ENCODE results near the gene BACH2.
"Not testable (repeated sequence)": the region's sequence is repeated elsewhere in the genome, so short reads cannot be mapped to it uniquely, and the experiment has no call there.

The BACH2 gene

DNA sequence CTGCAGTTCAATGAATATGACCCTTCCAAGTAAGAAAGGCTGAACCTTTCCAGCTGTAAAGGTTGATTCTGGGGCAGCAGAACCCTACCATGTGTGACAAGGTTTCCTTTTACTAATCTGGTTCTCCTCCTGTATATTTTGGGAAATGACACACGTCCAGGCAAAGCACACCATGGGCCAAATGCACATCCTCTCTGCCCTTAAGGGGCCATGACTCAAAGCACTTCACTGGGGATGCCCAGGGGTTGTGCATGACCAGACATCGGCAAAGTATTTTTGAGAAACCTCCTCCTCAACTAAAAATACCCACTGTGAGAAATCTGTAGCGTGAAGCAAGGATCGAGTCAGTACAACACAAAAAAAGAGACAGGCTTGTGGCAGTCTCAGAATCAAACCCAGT is 174.7 kb downstream of the BACH2 start:
- DNase-seq: peak; percentile 72

DNA sequence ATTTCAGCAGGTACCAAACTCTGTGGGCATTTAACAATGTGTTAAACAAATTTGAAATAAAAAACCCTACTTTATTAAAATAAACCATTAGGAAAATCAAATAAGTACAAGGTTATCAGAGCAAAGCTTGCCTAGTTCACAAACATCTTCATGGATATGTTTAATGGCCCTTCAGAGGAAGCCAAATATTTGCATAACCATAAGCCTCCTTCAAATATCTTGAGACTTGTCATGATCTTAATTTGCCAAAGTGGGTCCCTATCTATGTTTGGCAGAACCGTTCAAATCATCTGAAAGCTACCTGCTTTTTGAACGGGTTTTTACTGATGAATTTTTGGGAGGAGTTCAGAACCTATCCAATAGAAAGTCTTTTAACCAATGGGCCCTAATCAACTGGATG is 176.3 kb downstream of the BACH2 start:
- no peak for DNase-seq

DNA sequence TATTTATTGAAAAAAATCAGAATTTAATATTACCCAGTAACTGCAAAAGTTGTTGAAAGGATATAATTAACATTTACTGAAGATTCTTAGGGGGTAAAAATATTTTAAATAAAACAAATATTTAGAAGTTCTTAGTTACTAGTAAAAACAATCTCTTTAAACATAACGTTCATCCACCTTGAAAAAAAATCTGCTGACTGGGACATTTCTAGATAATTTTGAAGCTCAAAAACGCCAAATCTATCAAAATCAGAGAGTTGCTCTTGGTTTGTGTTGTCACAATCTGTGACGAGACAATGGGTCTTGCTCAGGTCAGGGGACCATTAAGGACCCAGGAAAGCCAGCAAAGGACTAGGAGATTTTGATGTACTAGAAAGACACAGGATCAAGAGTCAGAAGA is 177.0 kb downstream of the BACH2 start:
- no peak for DNase-seq

DNA sequence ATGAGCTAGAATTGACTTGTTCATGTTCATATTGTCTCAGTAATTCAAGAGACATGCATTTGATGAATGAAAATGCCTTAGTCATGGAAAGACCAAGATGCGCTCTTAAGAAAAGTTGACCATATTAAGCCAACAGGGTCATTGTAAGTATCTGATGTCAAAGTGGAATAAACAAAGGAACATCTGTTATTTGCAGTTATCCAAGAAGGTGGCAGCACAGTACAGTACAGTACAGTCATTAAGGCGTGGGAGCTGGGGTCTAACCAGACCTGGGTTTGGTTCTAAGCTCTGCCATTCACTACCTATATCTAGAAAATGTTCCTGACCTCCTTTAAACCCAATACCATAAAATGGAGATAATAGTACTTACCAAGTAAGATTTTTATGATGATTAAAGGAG is 178.1 kb downstream of the BACH2 start:
- DNase-seq: no peak

DNA sequence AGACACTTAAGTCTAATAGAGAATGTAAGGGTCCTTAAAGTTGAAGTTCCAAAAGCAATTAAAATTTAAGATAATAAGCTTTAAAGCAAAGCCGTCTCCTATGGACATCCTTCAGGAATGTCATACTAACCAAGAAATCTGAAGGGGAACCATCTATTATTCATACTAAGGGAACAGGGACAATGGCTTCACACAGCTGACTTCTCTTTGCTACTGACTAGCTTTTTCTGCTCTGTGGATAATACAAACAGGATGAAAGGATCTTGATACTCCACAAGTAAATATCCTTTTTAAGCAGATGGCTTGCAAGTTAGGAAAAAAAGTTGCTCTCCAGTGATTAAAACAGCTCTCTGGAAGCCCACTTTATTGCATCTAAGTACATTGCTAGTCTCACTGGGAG is 178.6 kb downstream of the BACH2 start:
- DNase-seq: no peak

DNA sequence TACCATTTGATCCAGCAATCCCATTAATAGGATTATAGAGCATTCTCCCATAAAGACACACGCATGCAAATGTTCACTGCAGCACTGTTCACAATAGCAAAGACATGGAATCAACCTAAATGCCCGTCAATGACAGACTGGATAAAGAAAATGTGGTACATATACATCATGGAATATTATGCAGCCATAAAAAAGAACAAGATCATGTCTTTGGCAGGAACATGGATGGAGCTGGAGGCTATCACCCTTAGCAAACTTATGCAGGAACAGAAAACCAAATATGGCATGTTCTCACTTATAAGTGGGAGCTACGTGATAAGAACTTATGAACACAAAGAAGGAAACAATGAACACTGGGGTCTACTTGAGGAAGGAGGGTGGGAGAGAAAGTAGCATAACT is 180.5 kb downstream of the BACH2 start:
- not testable (repeated sequence) for DNase-seq

DNA sequence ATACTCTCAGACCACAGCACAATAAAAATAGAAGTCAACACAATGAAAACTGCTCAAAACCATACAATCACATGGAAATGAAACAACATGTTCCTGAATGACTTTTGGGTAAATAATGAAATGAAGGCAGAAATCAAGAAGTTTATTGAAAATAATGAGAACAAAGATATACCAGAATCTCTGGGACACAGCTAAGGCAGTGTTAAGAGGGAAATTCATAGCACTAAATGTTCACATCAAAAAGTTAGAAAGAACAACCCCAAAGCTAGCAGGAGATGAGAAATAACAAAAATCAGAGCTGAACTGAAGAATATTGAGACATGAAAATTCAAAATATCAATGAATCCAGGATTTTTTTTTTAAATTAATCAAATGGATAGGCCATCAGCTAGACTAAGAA is 183.3 kb downstream of the BACH2 start:
- no peak for DNase-seq

DNA sequence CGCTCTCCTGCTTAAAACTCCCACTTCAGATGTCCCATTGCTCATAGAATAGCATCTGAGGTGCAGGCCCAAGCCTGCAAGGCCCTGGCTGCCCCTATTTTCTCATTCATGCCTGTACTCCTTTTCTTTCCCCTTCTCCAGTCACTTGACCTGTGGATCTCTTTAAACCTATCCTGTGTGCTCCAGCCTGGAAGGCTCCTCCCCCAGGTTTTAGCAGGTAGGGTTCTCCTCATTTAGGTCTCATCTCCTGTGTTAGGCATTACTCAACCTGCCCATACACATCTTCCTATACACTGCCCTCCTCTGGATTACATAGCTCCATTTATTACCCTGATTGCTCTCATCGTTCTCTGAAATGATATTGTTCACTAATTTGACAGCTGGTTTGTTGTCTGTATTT is 185.3 kb downstream of the BACH2 start:
- DNase-seq: no peak

DNA sequence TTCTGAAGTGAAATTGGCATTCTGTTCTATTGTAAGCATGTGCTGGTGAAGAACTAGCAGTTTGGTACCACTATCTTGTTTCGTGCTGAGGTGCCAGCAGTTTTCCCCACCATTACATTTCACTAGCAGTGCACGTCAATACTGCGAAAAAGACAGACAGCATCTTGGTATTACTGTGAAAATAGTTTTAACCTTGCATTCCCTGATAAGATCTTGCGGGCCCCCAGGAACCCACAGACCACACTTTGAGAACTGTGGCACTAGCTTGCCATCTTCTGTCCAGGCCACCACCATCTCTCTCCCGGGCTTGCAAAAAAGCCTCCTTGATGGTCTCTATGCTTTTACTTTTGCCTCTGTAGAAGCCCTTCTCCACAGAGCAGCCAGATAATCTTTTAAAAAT is 185.7 kb downstream of the BACH2 start:
- DNase-seq: no peak

DNA sequence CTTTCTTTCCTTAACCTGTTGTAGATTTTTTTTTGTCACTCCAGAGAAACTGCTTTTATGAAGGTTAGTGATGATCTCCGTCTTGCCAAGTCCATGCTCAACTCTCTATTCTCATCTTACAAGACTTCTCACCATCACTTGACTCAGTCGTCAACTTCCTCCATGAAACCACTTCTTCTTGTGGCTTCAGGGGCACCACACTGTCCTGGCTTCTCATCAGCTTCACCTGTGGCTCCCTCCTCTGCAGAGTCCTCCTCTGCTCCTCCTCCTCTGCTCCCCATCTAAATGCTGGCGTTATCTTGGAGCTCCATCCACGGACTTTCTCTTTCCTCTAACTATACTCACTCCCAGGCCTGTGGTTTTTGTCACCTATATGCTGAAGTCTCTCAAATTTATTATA is 187.5 kb downstream of the BACH2 start:
- DNase-seq: no peak

DNA sequence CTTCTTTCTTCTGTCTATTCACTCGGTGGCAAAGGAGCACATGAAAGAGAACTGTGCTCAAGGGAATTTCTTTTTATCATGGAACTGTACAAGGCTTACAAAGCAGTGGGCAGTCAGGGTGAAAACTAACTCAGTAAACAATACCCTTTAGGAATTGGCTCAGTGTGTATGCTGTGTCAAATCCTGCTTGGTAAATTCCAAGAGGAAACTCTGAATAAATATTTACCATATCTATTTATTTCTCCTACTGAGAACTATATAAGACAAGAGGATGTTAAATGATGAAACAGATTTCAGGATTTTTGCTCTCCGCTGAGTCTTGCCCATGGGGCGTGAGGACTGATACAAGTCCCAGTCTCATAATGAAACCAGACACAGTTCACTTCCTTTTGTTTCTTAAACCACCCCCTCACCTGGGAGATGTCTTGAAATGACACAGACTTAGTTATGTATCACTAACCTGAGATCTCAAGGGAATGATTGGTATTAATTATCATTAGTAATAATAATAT is 188.8 kb downstream of the BACH2 start:
- DNase-seq: no peak

DNA sequence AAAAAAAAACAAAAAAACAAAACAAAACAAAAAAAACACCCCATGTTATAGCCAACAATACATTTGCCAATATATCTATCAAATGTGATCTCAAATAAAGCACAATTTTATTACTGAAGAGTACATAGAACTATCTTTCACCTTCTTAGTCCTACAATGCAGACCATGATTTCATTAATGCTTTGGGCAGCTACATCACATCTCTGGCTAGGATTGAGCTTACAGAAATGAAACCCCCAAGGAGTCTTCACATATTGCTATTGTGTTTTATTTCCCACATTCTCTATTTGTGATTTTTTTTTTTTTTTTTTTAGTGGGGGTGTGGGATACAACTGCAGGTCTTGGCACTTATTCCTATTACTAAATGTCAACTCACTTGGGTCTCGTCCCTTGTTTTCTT is 189.3 kb downstream of the BACH2 start:
- DNase-seq: no peak

DNA sequence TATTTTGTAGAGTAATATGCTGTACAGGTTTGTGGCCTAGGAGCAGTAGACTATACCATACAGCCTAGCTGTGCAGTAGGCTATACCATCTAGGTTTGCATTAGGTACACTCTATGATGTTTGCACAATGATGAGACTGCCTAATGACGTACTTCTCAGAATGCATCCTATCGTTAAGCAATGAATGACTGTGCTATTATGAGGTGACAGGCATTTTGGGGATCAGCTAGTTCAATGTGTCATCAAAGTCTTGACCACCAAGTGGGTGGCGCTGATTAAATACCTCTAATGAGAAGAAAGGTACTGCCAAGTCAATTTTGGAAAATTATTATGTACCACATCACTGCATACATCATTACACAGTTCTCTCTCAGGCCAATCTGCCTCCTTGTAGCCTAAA is 190.2 kb downstream of the BACH2 start:
- no peak for DNase-seq

DNA sequence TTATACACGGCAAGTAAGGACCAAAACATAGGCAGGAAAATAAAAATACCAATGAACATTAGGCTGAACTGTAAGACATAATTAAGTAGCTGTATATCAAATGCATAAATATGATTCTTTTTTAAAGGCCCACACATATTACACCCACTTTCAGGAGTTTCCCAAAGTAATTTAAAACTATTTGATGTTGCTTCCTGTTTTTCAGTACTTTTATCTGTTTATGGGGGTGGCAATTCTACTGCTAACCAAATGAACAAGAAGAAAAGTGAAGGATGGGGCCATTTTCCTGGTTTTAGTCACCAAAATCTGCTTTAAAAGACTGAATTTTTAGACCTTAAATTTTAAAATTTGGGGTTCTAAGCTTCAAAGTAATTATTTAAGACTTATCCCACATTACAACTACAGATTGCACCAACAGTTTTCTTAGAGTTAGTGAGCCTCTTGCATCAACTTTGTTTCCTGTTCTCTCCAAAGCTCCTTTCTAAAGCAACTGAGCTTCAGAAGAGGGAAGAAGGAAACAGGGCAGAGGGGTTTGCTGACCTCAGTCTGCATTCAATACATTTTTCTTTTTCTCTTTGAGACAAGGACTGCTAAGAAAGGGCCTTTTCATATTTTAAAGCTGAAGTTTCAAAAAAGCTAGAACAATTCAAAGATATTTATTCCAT is 191.0 kb downstream of the BACH2 start:
- DNase-seq: no peak

DNA sequence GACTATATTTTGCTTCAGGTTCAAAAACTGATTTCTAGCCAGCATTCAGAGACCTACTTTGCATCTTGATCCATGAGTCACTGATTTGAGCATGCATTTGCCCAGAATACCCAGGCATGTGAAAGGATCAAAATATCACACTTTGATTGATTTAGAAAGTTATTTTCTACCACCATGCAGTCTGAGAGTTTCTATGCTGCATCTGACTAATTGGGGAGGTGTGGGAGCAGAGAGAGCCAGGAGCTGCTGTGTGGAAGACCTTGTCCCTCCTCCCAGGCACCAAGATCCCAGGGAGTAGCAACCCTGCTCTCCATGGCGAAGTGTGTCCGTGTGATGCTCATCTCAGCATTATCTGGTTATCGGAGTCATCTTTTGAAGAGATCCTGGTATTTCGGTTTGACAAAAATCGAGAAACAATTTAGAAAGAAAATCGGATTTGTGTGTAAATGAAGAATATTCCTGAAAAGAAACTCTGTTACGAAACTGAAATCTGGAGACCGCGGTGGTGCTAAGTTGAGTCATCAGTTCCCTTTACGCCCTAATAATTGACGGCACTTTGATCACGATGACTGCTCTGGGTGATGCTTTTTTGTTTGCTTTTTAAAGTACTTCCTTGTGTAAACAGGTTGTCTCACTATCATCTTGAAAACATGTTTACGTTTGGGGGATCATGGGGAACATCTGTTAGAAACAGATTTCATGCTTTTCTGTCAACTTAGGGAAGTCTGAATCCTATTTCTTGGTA is 193.4 kb downstream of the BACH2 start:
- no peak for DNase-seq

DNA sequence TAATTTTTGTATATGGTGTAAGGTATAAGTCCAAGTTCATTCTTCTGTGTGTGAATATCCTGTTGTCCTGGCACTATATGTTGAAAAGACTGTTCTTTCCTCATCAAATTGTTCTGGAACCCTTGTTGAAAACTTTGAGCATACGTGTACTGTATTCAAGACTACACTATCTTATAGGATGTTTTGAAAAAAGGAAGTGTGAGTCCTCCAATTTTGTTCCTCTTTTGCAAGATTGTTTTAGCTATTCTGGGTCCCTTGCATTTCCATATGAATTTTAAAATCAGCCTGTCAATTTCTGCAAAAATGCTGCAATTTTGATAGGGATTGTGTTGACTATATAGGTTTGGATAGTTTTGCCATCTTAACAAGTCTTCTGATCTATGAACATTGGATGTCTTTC is 195.2 kb downstream of the BACH2 start:
- no peak for DNase-seq

DNA sequence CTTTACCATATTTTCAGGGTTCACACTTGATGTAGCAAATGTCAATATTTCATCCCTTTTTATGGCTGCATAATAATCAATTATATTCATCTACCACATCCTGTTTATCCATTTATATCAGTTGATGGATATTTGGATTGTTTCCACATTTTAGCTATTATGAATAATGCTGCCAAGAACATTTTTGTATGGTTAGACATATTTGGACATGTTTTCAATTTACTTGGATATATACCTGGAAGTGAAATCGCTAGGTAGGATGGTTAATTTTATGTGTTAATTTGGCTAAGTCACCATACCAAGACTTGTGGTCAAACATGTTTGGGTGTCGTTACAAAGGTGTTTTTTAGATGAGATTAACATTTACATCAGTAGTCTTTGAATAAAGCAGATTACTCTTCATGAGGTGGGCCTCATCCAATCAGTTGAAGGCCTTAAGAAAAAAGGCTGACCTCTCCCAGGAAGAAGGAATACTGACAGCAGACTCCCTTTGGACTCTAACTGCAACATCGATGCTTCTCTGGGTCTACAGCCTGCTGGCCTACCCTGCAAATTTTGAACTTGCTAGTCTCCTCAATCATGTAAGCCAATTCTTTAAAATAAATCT is 196.5 kb downstream of the BACH2 start:
- no peak for DNase-seq

DNA sequence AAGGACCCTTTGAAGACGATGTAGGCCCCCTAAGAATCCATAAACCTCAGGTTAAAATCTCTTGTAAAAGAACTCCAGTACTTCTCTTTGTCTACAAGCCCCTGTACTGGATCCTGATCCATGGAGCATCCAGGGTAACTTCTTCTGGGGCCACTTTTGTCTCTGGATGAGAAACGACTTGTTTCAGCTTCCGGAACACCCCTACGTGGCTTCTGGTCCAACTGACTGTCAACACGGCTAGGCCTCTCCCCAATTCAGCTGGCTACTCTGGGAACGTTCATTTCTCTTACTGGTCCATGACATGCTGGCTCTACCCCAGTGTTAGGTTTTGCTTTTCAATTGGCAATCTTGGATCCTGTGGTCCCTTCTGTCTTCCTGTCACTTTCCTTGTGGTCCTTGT is 198.0 kb downstream of the BACH2 start:
- DNase-seq: no peak

DNA sequence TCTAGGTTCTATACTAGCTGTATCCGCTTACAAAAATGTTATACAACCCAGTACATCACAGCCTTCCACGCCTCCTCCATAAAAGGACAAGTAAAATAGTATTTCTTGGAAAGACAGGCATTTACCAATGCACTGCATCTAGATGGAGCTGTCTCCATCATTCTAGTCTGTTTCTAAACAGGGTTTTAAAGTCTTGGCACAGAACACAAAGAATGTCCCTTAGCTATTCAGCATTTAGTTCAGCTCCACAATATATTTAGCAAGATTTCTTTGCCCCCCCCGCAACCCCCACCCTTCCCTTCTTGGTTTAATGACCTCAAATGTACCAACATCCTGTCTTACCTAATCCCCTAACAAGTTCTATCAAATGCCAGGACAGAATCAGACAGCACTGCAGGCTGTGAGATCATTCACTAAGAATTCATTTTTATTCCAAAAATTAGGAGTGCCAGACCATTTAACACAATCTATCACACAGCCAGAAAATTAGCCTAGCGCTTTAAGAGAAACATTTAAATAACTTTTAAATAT is 198.6 kb downstream of the BACH2 start:
- DNase-seq: peak; percentile 95

DNA sequence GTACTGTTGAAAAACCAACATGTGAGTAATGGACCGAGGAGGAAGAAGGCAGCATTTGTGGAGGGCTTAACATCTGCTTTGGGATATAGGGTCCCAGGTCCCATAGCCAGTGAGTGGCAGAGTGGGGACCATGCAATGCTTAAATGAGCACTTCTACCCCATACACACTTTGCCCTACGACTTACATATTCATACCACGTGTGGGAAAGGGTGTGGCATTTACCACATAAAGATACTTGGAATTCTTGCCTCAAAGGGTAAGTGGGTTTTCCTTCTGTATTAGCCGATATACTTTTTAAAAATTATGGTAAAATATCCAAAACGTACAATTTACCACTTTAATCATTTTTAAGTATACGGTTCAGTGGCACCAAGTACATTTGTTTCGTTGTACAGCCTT is 199.3 kb downstream of the BACH2 start:
- peak; percentile 49 for DNase-seq

DNA sequence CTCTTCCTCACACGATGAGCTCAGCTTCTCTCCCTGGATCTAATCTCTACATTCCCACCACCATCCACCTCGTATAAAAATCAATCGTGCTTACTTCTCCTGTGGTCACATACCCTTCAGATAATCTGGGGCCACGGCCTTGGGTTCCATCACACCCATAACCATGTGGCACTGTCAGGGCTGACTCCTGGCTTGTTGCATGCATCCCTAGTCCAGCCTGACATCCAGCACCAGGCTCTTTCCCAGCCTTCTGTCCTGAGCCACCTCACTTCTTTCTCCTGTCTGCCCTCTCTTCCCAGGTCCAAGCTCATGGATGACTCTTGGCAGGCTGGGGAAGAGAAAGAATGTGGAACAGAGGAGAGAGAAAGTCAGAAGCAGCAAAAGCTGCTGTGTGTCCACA is 199.8 kb downstream of the BACH2 start:
- DNase-seq: no peak

DNA sequence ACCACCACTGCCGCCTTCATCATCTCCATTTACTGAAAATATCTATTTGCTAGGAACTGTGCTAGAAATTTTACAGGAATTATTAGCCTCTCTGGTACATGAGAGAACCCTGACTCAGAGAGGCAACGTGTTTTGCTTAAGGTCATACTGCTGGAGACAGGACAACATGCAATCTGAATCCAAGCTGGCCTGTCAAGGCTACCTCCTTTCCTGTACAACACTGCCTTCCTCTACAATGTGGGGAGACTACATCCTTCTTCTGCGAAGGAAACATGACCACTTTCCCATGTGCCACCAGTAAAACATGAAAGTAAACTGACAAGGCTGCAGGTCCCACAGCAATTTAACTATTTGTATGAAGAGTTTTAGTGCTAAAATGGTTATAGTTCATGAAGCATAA is 200.9 kb downstream of the BACH2 start:
- no peak for DNase-seq

DNA sequence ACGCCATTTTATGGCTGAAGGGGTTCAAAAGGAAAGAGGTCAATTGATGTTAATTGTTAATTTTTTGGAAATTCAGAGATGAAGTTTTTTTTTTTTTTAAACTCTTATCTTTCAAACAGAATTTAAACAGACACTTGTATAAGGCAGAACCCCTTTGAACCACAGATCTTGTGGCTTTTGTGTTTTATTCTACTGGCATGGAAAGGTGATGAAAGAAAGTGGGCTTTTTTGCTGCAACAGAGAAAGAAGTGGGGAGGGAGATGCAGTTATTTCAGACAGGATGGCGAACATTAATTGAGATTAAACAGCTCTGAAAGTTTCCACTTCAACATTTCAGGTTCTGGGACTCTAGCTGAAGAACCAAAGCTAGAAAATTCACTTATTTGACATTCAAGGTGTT is 201.5 kb downstream of the BACH2 start:
- no peak for DNase-seq

DNA sequence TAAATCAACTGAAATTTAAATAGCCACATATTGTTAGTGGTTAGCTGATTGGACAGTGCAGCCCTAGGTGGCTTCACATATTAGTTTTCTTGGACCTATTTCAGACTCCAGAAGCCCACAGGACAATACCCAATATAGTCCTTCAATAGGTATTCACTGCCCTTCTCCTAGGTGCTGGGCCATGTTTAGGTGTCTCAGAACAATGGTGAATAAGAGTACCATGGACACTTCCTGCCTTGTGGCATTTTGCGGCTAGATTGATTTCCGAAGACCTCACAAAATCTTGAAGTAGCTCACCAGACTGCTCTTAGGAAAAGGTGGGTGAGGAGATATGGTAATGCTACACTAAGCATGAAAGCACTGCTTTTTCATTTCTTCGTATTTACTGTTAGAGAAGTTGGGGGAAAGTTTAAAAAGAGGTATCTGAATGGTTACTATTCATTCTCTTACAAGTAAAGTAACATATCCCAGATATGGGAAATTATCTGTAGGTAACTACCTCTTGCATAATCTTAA is 203.0 kb downstream of the BACH2 start:
- no peak for DNase-seq
